Fibroblast of skin of right quadriceps (primary cell): ENCODE results near the gene AKT1.
"Not testable (repeated sequence)": the region's sequence is repeated elsewhere in the genome, so short reads cannot be mapped to it uniquely, and the experiment has no call there.

Experiments
- DNase-seq: peaks from one replicate; pipeline ENCODE4 v3.0.0-alpha.2; 2013

The AKT1 gene

DNA sequence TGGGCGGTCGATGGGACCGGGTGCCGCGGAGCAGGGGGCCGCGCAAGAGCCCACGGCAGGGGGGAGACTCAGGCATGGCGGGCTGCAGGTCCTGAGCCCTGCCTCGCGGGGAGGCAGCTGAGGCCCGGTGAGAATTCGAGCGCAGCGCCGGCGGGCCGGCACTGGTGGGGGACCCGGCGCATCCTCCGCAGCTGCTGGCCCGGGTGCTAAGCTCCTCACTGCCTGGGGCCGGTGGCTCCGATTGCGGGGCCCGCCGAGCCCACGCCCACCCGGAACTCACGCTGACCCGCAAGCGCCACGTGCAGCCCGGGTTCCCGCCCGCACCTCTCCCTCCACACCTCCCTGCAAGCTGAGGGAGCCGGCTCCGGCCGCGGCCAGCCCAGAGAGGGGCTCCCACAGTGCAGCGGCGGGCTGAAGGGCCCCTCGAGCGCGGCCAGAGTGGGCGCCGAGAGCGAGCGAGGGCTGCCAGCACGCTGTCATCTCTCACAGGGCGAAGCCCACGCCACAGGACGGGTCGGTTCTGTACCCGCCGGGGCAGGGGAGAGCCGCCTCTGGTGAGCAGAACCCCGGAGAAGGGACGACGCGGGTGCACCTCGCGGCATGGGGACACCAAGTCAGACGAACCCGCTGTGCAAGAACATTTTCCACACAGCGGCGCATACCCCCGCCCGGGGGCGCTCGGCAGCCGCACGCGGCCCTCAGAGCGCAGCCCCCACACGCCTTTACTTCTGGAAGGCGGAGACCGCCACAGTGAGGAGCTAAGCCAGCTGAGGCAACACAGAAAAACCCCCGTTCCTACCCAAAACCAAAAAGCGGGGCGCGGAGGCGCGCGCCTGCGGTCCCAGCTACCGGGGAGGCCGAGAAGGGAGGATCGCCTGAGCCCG, 43.8 kb downstream of the AKT1 start:
- no peak for DNase-seq

DNA sequence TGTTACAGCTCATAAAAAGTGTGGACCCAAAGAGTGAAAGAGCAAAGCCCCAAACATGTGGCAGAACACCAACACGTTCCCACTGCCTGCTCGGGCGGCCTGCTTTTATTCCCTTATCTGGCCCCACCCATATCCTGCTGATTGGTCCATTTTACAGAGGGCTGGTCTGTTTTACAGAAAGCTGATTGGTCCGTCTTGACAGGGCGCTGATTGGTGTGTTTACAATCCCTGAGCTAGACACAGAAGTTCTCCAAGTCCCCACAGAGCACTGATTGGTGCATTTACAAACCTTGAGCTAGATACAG, 44.8 kb downstream of the AKT1 start:
- not testable (repeated sequence) for DNase-seq

DNA sequence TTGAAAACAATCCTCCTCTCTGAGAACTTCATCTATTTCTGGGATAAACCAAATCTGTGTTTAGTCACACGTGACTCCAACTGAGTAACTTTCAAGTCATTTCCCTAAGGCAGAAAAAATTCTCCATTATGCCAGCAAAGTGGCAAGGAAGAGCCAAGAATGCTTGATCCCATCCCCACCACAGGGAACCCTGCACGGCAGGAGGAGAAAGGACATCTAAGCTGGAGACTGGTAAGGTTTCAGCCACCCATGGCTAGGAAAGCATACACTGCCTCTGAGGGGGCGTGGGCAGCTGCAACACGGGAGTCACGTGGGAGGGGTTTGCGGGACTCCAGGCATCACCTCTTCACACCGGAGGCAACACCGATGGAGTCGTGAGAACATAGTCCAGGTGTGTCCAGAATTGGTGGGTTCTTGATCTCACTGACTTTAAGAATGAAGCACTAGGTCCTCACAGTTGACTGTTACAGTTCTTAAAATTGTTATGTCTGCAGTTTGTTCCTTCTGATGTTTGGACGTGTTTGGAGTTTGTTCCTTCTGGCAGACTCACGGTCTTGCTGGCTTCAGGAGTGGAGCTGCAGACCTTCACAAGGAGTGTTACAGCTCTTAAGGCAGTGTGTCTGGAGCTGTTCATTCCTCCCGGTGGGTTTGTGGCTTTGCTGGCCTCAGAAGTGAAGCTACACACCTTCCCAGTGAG, 45.3 kb downstream of the AKT1 start:
- DNase-seq, result no peak

DNA sequence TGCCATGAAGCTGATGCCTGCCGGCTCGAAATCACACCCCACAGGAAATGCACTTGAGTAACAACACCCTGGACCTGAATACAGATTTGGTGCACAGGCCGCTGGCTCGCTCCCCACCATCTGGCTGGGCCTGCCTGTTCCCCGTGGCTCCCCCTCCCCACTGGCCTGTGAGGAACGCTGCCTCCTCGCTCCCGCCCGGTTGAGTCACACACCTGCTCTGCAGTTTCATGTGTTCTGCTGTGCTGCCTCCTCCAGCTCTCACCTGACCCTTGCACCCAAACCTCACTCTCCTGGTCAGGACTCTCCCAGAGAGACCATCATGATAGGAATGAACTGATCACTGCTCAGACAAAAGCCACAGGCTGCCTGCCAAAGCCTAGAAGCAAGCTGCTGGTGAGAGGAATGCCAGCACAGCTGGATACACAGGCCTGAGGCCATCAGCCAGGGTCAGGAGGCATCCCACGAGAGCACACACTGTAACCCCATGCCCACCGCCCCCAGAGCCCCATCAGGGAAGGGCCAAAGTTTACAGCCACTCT, 46.4 kb downstream of the AKT1 start:
- DNase-seq, result no peak

DNA sequence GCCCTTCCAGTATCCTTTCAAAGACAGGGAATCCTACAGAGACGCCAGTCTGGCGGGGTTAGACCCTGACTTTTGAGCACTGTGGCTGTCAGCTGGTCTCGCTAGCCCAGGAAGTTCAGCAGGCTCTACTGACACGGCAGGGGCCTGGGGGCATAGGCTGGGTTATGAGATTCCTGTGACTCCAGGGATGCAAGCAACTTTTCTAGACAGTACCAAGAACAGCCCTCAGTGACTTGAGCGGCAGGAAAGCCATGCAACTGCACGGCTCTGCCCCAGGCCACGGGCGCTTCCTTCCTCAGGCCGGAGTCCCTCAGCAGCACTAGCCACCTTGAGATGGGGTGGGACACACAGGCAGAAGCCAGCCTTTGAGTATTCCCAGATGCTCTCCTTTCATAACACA, 47.7 kb downstream of the AKT1 start:
- no peak for DNase-seq

DNA sequence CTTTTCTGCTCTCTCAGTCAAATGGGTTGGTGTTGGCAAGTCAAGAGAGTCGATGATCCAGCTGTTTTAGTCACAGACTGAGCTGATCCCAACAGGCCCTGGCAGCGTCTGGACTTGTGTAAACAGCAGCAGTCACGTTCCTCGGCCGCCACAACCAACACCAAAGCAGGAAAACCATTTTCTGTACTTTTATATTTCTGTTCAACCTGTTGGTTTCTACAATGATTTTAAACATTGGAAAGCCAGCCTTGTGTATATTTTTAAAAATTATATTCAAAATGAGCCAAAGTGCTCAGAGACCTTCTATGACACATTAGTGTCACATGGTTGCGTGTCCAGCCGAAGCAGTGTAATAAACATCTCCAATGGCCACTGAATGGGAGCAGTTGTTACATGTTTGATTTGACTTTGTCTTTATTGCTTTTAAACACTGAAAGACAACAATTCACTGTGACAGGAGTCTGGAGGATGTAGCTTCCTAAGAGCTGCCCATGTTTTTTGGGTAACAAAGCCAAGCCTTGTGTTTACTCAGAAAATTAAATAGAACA, 48.5 kb downstream of the AKT1 start:
- DNase-seq, result no peak

DNA sequence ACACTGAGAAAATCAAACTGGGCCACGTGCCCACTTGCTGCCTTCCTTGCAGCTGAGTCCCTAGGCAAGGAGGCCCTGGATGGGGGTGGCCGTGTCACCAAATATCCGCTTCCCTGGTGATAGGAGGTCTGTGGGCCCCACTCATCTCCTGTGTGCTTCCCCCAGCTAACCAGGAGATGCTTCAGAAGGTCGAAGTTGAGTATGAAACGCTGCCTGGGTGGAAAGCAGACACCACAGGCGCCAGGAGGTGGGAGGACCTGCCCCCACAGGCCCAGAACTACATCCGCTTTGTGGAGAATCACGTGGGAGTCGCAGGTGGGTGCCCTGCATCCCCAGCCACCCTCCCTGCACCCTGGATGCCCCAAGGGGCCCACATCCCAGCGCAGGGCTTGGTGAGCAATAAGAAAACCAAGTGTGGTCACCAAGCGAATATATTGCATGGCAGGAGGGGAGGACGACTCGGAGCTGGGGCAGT, 49.4 kb downstream of the AKT1 start:
- no peak for DNase-seq

DNA sequence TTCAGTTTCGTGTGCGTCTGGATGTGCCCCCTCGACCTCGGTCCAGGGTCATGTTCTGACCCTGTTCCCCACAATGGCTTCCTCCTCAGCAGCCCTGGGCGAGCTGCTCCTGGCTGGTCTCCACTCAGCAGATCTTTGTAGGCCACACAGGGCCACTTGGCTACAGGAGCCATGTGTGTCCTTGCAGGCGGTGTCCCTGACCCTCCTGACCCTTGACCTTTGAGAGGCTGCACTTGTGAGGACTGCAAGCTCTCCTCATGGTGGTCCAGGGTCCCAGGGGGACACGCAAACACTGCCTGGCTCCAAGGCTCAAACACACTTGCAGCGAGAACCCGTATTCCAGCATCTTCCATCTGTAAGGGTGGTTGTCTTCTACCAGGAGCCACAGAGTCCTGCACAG, 50.1 kb downstream of the AKT1 start:
- DNase-seq, result no peak

DNA sequence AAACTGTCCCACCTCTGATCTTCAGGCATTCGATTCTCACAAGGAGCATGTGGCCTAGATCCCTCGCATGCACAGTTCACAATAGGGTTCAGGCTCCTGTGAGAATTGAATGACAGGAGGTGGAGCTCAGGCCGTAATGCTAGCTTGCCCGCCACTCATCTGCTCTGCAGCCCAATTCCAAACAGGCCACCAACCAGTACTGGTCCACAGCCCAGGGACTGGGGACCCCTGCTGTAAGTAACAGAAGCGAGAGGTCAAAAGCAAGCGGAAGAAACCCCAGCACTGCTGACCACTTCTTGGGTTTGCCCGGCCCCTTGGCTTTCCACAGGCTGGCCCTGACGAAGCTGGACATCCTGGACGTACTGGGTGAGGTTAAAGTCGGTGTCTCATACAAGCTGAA, 51.1 kb downstream of the AKT1 start:
- no peak for DNase-seq

DNA sequence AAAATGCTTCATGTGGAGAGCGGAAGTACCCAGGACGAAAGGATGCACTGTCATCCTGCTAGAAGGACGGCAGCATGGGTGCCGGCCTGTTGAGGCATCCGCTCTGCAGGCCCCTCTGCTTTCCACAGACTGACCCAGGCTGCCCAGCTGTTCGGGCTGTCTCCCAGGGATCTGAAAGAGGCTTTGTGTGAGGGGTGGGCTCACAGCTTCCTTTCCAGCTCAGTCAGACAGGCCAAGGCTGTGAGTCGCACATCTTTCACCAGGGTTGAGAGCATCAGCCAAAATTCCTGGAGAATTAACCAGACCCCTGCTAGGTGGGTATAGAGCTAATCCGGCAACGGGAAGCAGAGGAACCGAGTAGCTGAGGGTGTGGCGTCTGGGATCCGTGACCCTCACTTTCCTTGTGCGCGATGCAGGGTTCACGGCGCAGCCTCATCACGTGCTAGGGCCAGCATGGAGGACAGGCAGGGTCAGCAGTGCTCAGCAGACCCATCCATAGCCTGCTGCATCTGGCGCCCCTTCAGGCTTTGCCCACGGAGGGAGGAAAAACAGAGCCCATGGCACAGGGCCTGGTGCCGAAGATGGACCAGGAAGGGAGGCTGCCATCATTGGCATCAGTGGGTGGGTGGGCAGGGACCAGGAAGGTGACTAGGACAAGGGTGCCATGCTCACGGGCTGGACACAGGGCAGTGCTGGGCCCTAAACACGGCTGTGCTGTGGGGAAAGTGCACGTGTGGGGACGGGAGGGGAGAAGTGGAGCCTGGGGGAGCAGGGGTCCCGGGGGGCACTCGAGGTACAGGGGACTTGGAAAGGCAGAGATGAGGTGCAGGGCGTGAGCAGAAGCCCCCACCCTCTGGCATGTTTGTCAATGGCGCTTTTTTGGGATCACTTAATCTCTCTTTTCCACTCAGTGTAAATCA, 51.8 kb downstream of the AKT1 start:
- peak; percentile 78 for DNase-seq

DNA sequence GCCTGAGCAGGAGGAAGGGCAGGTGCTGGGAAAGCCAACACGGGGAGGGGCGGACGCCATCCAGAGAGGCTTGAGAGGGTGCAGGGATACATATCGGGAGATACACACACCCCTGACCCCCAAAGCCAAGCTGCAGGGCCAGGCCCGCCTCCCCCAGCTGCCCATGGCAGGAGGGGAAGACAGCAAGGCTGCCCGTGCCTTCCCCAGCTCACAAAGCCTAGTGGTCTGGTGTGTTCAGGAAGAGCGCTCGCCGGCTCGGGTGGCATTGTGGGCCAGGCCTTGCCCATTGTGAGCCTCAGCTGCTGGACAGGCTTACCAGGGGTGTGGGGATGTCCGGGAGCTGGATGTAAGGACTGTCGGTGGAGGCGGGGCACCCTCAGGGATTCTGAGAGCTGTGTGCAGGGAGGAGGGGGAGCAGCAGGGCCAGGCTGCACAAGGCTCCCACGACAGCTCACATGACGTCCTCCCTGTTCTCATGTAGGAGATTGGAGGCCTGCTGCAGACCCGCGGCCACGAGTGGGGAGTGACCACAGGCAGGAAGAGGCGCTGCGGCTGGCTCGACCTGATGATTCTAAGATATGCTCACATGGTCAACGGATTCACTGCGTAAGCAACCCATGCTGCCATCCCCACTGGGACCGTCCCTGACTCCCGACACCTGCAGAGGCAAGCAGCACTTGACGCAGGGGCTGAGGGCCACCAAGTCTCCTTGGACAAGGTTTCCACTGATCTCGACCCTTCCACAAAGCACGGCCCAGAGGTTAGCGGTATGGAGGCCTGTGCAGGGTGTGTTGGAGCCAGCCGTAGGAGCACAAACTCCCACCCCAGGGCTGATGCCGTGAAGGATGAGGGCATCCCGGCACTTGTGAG, 52.7 kb downstream of the AKT1 start:
- no peak for DNase-seq

DNA sequence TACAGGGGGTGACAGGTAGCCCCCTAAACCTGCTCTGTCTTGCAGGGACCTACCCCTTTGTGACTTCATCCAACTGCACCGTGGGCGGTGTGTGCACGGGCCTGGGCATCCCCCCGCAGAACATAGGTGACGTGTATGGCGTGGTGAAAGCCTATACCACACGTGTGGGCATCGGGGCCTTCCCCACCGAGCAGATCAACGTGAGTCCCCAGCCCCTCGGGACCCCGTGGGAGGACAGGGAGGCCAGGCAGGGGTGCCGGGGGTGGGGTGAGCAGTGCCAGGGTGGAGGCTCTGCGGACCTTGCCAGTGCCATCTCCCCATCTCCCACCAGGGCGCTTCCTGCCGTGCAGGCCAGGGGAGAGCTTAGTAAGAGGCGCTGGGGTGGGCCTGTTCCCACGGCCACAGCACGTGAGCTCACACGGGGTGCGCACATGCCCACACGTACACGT, 53.7 kb downstream of the AKT1 start:
- no peak for DNase-seq

DNA sequence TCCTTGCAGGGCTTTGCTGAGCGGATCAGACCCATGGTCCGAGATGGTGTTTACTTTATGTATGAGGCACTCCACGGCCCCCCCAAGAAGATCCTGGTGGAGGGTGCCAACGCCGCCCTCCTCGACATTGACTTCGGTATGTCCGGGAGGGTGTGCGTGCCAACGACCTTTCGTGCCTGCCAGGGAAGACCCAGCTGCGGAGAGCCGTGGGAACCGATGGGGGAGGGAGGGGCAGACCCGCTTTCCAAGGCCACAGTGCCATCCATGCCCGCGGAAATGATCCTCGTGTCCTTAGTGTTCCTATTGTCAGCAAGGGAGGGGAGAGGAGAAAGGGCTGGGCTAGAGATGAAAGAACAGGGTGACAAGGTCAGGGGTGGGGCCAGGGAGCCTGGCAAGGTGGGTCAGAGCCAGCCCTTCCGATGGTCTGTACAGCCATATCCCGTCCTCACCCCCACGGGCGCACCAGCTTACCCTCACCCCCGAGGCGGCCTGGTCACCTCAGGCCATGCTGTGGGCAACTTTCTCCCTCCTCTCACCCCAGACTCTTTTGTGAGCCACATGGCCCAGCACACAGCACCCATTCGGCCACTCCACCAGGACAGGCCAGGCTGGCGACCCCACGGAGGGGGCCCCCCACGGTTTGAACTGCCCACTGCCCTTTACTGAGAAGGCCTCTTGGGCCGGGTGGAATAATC, 54.3 kb downstream of the AKT1 start:
- DNase-seq, result no peak

DNA sequence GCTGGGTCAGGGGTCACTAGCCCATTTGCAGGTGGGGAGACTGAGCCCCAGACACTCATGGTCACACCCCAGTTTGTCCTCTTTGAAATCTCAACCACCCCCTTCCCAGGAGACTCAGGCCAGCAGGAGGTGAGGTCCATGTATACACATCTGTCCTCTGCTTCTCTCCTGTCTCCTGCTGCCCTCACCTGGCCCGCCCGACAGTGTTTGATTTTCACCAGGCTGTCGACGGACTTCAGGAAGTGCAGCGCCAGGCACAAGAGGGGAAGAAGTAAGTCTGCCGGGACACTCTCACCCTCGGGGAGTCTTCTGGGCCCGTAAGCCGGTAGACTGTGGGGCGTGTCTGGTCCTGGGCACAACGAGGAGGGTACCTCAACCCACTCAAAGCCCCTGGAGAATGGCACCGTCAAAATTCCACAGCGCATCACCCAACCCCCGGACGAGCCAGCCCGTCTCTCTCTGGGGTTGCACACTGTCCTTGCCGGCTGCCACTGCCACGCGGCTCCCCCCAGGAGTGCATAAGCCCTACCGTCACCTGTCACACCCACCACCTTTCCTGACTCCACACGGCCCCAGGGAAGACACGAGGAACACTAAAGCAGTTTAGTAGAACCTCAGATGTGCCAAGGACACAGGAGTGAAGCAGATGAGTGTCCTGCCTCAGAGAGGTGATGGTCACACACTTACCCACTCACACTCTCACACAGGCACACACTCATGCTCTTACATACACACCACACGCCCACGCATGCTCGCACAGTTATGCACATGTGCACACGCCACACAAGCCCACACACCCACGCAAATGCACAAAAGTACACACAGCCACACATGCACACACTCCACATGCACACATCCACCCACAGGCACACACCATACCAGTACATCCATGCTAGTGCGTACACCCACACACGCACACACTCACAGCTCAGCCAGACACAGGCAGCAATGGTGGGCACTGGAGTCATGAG, 55.7 kb downstream of the AKT1 start:
- DNase-seq, result no peak

DNA sequence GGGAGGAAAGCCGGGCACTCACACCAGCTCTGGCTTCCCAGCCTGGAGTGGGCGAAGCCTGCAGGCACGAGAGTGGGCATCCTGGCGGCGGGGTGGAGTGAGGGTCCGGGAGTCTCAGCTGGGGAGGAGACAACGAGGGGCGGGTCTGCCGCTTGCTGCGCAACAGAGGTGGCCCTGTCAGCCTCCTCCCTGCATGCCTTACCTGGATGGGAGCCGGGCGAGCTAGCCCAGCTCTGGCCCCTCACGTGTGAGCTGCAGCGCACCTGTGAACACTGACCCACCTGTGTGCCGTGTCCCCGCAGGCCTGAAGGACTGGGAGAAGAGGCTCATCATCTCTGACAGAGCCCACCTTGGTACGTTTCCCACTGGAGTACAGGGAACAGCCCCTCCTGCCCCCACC, 56.5 kb downstream of the AKT1 start:
- DNase-seq, result no peak

DNA sequence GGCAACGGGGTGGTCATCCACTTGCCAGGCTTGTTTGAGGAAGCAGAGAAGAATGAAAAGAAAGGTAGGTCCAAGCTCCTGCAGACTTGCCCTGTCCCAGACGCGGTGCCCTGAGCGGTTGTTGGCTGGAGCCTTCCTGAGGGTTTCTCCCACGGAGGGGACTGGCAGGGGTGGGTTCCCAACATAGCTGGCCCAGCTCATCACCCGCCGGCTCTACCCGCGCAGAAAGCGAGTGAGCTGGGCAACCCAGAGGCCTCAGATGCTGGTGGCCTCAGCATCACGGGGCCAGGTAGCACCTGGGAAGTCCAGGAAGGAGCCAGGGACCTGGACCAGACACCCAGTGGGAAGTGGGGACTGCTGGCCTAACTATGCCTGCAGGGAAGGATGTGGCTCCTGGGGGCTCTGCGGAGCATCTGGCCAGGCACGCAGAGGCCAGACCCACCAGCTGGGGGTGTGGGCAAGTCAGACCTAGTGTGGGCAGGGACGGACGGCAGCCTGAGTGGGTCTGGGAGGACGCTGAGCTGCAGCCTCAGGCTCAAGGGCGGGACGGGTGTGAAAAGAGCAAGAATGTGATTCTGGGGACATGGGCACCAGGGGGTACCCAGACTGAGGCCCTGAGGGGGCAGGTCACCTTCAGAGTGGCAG, 57.1 kb downstream of the AKT1 start:
- DNase-seq, result no peak

DNA sequence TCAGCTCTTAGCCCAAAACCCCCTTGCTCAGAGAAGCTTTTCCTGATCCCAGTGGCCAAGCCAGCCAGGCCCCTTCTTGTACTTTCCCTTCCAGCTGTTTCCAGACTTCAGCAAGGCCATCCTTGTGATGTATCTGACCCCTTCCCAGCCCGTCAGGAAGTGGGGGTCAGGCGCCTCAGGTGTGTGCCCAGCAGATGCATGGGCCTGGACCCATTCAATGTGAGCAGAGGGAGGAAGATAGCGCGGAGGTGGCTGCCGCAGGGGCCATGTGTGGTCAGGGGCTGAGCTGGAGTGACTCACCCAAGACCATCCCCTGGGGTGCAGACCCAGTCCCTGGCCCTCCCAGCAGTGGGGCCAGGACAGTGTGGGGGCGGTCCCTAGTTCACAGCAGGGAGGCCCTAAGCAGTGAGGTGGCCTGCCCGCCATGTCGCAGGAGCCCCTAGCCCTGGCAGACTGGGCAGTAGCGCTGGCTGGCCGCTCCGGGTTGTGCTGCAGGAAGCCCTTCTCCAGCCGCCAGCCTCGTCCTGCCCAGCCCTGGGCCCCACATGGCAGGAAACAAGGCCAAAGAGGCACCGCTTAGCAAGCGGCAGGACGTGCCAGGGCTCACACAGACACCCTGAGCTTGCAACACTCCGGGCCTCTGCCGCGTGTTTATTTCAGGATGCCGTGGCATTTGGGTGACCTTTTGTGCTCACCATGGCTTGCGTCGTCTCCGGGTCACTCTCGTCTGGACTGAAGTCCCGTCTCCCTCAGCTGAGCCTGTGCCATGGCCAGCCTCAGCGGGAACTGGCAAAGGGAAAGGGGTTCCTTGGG, 59.5 kb downstream of the AKT1 start:
- peak; percentile 30 for DNase-seq
